ENCODE data around the gene ZNFX1.

DNA sequence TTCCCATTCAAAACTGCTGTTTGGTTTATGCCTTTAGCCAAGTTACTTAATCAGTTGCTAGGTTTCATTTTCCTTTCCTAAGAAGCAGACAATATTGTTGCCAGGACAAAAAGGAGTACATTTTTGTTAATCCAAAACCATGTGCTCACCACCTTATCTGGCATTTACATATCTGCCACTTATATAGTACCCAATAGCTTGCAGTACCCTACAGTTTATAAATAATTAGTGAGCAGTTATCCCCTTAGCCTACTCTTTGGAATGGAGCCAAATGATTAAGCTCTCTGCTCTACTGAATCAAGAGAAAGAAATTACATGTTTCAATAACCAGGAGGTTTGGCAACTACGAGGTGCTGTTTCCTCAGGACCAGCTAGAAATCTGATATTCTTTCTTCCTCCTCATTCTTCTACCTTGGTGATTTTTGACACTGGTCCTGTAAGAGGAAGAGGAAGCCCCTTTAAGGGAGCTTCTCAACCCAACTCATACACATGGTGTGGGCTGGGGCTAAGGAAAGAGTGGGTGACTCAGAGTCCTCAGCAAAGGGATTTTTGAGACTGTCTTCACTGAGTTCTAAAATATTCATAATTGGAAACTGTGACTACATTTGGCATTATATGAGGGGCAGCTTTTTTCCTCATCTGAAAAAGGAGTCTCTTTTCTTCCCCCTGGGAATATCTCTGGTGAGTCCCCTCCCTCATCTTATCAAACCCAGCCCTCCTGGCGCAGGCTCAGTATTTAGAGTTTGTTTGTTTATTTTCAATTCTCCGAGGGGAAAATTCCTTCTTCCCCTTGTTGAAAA lies 1.5 kb downstream of the ZNFX1 start:
- TF ChIP-seq GATA2 (IDR thresholded peaks at IDR 0.05; ENCODE audit: low read depth, low read length), result no peak
- TF ChIP-seq GATA3 (IDR thresholded peaks at IDR 0.05; ENCODE audit: low read depth, low read length), result no peak
